ENCODE results near the gene DOCK9.

GRCh38 chr13:99008577-99008976 is 30.7 kb upstream of the DOCK9 start:
- TF ChIP-seq CTCF (IDR thresholded peaks at IDR 0.05) (no peak), POLR2A (IDR thresholded peaks at IDR 0.05) (no peak), POLR2AphosphoS5 (IDR thresholded peaks at IDR 0.05; ENCODE audit: insufficient read depth in 1 of 2, low read depth in 1 of 2) (no peak)
